GM12874 (cell line): Measurements from ENCODE around the gene KIF26A.

Source experiments
- CTCF ChIP-seq: IDR thresholded peaks from 2 replicates; pipeline ENCODE4 v1.5.1; 2011; ENCODE audit warnings: low read depth, mild to moderate bottlenecking, control low read depth, low read length, moderate library complexity; ENCODE audit not compliant: insufficient read depth

Gene KIF26A

GRCh38 chr14:104184506-104184905 lies 46.1 kb downstream of the KIF26A start:
- TF ChIP-seq CTCF, result no peak

DNA sequence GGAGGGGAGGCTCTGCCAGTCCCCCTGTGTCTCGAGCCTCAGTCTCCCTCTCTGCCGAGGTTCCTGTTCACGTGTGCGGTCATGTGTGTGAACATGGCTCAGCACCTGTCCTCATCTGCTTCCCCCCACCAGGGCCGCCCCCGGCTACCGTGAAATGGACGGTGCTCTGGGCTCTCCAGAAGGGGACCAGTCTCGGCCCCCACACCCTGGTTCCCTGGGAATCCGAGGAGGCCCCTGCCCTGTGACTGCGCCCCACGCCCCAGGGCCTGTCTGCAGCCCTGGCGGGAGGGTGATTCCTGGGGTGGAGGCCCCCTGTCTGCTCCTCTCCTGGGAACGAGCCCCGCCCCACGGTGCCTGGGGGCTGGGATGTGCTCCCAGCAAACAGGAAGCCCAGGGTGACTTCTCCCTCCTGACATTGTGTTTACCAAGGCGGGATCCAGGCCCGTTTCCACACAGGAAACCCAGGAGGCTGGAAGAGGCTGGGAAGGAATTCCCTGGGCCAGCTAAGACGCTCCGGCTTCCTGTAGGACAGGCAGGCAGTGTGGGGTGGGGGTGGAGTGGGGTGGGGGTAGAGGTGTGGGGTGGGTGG lies 46.6 kb downstream of the KIF26A start:
- no peak for TF ChIP-seq CTCF

- no peak for TF ChIP-seq CTCF
Measured at GRCh38 chr14:104185916-104186495, 47.6 kb downstream of the KIF26A start.

DNA sequence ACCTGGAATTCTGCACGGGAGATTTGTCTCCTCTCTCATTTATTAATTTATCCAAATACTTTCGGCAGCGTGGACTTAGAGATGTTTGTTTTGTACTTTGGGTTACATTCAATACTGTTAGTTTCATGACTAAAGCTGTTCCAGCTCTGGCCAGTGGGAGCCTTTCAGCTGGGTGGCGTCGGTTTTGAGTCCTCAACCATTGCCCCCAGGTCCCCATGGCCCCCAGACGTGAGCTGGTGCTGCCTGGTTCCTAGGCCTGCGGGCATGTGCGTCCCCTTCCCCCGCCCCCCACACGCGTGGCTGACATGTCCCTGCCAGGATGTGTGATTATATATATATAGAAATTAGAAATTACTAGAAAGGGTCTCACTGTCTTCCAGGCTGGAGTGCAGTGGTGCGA lies 48.2 kb downstream of the KIF26A start:
- no peak for TF ChIP-seq CTCF

- TF ChIP-seq CTCF, result no peak
Measured at GRCh38 chr14:104187121-104187889, 48.9 kb downstream of the KIF26A start.

DNA sequence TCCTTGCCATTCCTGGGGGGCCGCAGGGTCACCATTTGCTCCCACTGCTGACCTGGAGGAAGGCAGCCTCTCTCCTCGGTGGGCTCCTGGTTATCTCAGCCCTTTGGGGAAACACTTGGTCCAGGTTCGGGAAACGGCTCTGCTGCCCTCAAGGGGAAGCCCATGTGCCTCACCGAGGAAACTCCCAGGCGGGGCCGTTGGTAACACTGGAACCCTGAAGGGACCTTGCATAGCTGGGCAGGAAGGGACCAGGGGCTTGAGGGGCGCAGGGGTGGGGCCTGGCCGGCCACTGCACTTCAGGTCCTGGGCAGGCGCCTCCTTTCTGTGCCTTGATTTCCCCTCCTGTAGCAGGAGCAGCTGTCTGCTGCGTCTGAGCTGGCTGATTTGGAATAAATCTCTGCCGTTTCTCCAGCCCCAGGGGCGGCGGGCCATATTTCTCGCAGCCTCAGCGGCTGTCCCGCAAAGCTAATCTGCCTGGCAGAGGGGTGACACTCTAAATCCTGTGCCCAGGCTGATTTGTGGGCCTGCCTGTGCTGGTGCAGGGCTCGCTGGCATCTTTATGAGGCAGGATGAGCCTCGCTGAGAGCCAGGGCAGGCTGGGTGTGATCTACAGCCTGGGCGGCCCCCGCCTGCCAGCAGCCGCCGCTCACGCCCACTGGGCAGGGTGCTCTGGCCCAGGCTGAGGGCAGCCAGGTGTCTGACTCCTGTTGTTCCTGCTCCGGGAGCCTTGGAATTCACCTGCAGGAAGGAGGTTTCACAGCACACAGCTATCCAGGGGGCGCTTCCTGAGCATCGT lies 49.7 kb downstream of the KIF26A start:
- TF ChIP-seq CTCF, result no peak

DNA sequence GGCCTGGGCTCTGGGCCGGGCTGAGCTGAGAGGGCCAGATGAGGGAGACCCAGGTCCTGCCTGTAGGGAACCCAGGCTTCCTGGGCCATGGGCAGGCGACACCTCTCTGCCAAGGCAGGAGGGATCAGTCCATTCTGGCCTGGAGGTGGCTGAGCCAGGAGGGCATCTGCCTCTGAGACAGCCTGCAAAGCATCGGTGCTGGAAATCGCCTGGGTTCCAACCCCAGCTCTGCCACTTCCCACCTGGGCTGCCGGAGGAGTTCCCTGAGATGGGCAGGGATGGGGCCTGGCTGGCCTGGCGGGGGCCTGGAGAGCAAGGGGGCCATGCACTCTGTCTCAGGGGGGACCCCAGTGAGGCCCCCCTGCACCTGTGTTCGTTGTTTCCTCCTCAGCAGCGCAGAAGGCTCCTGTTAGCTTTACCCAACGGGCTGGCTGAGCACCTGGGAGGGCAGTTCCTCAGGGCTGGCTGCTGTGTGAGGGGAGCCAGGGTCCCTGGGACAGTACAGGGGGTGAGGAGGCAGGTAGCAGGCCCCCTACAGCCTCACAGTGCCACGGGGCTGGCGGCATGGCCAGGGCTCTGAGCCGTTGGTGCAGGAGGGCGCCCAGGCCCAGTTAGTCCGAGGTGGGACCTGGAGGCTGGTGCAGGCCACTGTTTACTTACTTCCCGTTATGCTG lies 50.5 kb downstream of the KIF26A start:
- no peak for TF ChIP-seq CTCF
